ENCODE results near the gene NPAS3. TPM values are rescaled to one million over a fixed set of nuclear protein-coding genes. Genes with fewer than 3 reads are reported as not detected.

The NPAS3 gene
- total RNA-seq, 6 experiments from 2014 or later = 0.11 to 0.83 (median 0.21) TPM; not detected in 2

DNA sequence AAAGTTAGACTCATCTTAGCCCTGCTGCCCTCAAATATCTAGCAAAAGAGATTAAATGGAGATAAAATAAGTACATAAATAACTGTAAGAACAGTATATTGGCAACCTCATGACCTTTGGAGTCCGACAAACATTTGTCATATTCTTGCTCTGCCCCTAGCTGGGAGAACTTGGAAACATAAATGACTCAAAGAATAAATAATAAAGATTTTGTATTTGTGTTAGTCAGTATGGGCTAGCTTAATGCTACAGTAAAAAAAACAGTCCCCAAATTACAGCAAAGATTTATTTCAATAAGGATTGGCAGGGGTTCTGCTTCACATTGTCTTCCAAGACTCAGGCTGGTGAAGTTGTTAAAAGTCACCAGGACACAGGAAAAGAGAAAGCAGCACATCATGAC, 791.5 kb downstream of the NPAS3 start:
- intact Hi-C loops (cut with DNase I) = no loop called here
- TF ChIP-seq CTCF (IDR thresholded peaks at IDR 0.05) (no peak), POLR2A (IDR thresholded peaks at IDR 0.05) (no peak)
- ATAC-seq (no peak), DNase-seq (no peak)
- Histone ChIP-seq H3K4me3 (no peak overlapping the region), H3K4me1 (no peaks in the 10 kb centered on the region), H3K9me3 (no peaks in the 10 kb centered on the region), H3K27me3 (no peaks in the 10 kb centered on the region), H3K36me3 (no peaks in the 10 kb centered on the region), H3K27ac (no peak overlapping the region)
- 63% methylated on average over 1 of the region's 1 CpG for WGBS (ENCODE audit: insufficient coverage, low coverage, low lambda C conversion rate, missing lambda C conversion rate)

DNA sequence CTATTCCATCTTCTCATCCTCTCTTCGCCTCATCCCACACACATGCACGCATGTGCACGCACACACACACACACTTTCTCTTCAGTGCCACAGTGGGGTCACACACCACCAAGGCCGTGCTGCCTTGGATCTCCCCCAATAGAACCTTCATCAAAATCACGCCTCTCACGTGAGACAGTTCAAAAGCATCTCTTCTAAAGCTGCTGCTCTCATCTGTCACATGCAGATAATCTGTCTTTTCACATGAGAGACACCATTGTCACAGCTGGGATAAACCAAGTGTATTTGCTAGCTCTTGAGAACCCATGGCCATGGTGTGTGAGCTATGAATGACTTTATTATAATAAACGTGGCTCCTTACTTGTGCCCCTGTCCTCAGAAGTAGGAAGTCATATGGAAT, 793.5 kb downstream of the NPAS3 start:
- TF ChIP-seq POLR2A (IDR thresholded peaks at IDR 0.05) = no peak
- no peak for TF ChIP-seq CTCF (IDR thresholded peaks at IDR 0.05)
- no peak overlapping the region for H3K4me3 ChIP-seq
- ATAC-seq (no peak), DNase-seq (no peak)
- H3K27ac ChIP-seq = no peak overlapping the region
- no peaks in the 10 kb centered on the region for H3K27me3 ChIP-seq
- H3K9me3 ChIP-seq = no peaks in the 10 kb centered on the region
- no peaks in the 10 kb centered on the region for H3K4me1 ChIP-seq
- H3K36me3 ChIP-seq = no peaks in the 10 kb centered on the region
- WGBS (ENCODE audit: insufficient coverage, low coverage, low lambda C conversion rate, missing lambda C conversion rate) = 56% methylated on average over 7 of the region's 7 CpGs
- intact Hi-C loops (cut with DNase I) = no loop called here

GRCh38 chr14:33733310-33733709, 794.6 kb downstream of the NPAS3 start:
- intact Hi-C loops (cut with DNase I) = no loop called here
- Histone ChIP-seq H3K27ac (no peak overlapping the region), H3K4me3 (no peak overlapping the region), H3K9me3 (no peaks in the 10 kb centered on the region), H3K27me3 (no peaks in the 10 kb centered on the region), H3K4me1 (no peaks in the 10 kb centered on the region), H3K36me3 (no peaks in the 10 kb centered on the region)
- TF ChIP-seq POLR2A (IDR thresholded peaks at IDR 0.05) = no peak
- ATAC-seq = no peak
- 63% methylated on average over 6 of the region's 6 CpGs for WGBS (ENCODE audit: insufficient coverage, low coverage, low lambda C conversion rate, missing lambda C conversion rate)
- DNase-seq = no peak

- Histone ChIP-seq H3K36me3 (no peaks in the 10 kb centered on the region), H3K4me3 (no peak overlapping the region), H3K9me3 (no peaks in the 10 kb centered on the region), H3K27ac (no peak overlapping the region), H3K4me1 (no peaks in the 10 kb centered on the region), H3K27me3 (no peaks in the 10 kb centered on the region)
- ATAC-seq = no peak
- DNase-seq = no peak
- TF ChIP-seq CTCF (IDR thresholded peaks at IDR 0.05) = no peak
- TF ChIP-seq POLR2A (IDR thresholded peaks at IDR 0.05) = no peak
- intact Hi-C loops (cut with DNase I) = no loop called here
Observed at GRCh38 chr14:33733721-33734120, 795.0 kb downstream of the NPAS3 start.

GRCh38 chr14:33734387-33734786, 795.7 kb downstream of the NPAS3 start:
- no peak for ATAC-seq

More at GRCh38 chr14:33734387-33734786, 795.7 kb downstream of the NPAS3 start:
- TF ChIP-seq POLR2A (IDR thresholded peaks at IDR 0.05) (no peak), CTCF (IDR thresholded peaks at IDR 0.05) (no peak)
- no peak overlapping the region for H3K27ac ChIP-seq
- intact Hi-C loops (cut with DNase I) = no loop called here
- no peak overlapping the region for H3K4me3 ChIP-seq
- H3K36me3 ChIP-seq = no peaks in the 10 kb centered on the region
- H3K27me3 ChIP-seq = no peaks in the 10 kb centered on the region
- H3K4me1 ChIP-seq = no peaks in the 10 kb centered on the region
- H3K9me3 ChIP-seq = no peaks in the 10 kb centered on the region
- WGBS (ENCODE audit: insufficient coverage, low coverage, low lambda C conversion rate, missing lambda C conversion rate) = 48% methylated on average over 3 of the region's 3 CpGs
- DNase-seq = no peak
